Stimulated activated CD8-positive, alpha-beta memory T cell treated with anti-CD3 and anti-CD28 coated beads, Interleukin-12 subunit alpha, Interleukin-12 subunit beta, amount 100 ng/mL, for 4 hours (primary cell): ENCODE data around the gene CRTC2.
"Not testable (repeated sequence)": the region's sequence is repeated elsewhere in the genome, so short reads cannot be mapped to it uniquely, and the experiment has no call there.

Source experiments
- DNase-seq: peaks from one replicate; pipeline ENCODE4 v3.0.0-alpha.2; 2020; ENCODE audit warnings: low read depth

CRTC2 gene

GRCh38 chr1:153929426-153929825, 29.0 kb downstream of the CRTC2 start:
- no peak for DNase-seq

- no peak for DNase-seq
These were observed 29.5 kb downstream of the CRTC2 start for GRCh38 chr1:153928791-153929341.

- no peak for DNase-seq
These were observed 30.2 kb downstream of the CRTC2 start for GRCh38 chr1:153928245-153928644.

- no peak for DNase-seq
These were observed 32.0 kb downstream of the CRTC2 start for GRCh38 chr1:153926405-153926804.

- peak; percentile 95 for DNase-seq
These were observed 35.2 kb downstream of the CRTC2 start, which contains the start of gene GATAD2B for GRCh38 chr1:153922972-153923925. Gene GATAD2B, minus strand, starts transcription at chr1:153922972. Its CDS starts 94,625 bp downstream, at chr1:153828347.

DNA sequence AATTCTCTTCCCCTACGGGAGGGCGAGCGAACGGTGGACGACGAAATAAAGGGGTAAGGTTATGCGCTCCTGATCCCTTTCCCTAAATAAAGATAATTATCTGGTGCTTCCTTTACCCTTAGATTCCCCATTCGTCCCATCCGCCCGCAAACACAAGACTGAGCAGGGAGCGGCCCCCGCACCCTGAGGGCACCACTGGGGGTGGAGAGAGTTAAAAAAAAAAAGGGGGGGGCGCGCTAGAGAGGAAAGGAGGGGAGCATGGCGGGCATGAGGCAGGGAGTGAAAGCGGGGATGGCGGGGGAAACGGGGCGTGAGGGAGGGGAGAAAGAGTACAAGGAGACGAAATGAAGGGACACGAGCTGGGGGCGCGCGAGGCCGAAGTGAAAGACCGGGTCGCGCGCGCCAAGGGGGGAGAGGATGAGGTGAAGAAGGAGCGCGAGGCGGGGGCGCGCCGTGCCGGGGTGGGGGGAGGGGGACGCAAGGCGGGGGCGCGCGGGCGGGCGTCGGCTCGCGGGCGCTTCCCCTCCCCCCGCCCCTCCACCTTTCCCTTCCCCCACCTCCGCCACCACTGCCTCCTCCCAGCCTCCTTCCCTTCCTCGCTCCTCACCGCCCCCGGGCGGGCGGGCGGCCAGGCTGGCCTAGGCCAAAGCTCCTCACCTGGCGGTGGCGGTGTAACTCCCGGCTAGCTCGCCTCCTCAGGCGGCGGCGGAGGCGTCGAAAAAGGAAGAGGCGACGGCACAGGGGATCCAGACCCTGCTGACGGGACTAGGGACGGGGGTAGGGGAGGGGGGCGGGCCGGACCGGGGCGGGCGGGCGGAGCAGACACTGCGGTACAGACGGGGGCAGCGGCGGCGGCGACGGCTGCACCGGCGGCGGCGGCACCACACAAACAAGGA, 36.1 kb downstream of the CRTC2 start:
- no peak for DNase-seq

DNA sequence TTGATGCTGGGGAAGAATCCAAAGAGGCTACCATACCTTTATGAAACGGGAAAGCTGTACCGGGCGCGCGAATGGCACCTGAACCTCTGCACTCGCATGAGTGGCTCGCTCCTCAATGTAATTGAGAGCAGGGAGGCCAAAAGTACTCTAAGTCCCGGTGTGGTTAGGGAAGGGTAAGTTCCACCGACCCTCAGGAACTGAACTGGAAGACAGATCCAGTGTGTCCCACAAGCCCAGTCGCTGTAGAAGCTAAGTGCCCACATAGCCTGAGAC, 36.7 kb downstream of the CRTC2 start:
- no peak for DNase-seq

- DNase-seq = no peak
These were observed 37.2 kb downstream of the CRTC2 start for GRCh38 chr1:153921080-153921802.

- DNase-seq = no peak
These were observed 38.2 kb downstream of the CRTC2 start for GRCh38 chr1:153919876-153920852.

DNA sequence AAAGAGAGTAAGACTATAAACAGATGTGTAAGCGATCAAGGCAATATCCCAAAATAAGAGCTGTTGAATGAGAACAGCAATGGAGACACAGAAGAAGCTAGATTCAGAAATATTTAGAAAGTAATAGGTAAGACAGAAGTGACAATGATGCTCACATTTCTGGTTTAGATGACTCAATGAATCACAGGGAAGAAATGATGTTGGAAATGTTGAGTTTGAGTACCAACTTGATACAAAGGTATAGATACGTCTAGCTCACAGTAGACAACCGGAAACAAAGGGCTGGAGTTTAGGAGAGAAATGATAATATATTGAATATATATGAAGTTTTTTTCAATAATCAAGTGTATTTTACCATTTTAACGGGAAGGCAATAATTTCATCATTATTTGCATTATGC, 42.1 kb downstream of the CRTC2 start:
- no peak for DNase-seq

GRCh38 chr1:153912349-153912748, 46.1 kb downstream of the CRTC2 start:
- DNase-seq = no peak

- not testable (repeated sequence) for DNase-seq
These were observed 47.9 kb downstream of the CRTC2 start for GRCh38 chr1:153910560-153910959.

DNA sequence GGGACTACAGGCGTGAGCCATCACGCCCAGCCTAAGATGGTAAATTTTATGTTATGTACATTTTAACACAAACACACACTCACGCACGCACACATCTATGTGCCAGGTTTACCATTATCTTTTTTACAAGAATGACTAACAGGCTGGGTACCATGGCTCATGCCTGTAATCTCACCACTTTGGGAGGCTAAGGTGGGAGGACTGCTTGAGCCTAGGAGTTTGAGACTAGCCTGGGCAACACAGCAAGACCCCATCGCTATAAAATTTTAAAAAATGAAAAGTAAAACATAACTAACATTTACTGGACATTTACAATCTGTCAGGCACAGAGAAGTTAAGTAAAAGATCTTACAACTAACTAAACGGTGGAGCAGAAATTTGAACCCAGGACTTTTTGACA, 50.3 kb downstream of the CRTC2 start:
- DNase-seq = no peak

DNA sequence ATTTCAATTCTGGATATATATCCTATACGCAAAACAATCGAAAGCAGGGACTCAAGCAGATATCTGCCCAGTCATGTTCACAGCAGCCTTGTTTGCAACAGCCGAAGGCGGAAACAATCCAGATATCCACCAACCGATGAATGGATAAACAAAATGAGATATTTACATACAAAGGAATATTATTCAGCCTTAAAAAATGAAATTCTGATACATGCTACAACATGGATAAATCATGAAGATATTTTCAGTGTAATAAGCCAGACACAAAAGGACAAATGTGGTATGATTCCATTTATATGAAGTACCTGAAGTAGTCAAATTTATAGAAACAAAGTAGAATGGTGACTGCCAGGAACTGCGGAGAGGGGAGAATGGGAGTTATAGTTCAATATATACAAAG, 51.3 kb downstream of the CRTC2 start:
- no peak for DNase-seq

- no peak for DNase-seq
These were observed 52.0 kb downstream of the CRTC2 start for GRCh38 chr1:153906396-153906795.

GRCh38 chr1:153905908-153906307, 52.5 kb downstream of the CRTC2 start:
- DNase-seq = not testable (repeated sequence)

DNA sequence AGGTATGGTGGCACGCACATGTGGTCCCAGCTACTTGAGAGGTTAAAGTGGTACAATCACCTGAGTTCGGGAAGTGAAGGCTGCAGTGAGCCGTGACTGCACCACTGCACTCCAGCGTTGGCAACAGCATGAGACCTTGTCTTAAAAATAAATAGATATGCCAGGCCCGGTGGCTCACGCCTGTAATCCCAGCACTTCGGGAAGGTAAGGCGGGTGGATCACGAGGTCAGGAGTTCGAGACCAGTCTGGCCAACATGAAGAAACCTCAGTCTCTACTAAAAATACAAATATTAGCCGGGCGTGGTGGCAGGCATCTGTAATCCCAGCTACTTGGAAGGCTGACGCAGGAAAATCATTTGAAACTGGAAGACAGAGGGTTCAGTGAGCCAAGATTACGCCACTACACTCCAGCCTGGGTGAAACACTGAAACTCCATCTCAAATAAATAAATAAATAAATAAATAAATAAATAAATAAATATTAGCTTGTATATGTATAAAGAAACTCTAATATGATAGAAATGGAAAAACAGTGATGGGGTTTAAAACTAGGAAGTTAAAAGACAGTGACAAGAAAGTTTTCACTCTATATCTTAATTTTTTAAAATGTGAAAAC, 54.5 kb downstream of the CRTC2 start:
- no peak for DNase-seq

GRCh38 chr1:153899509-153899908, 58.9 kb downstream of the CRTC2 start:
- no peak for DNase-seq
